ENCODE measurements around the gene ERBIN. TPM values are rescaled to one million over a fixed set of nuclear protein-coding genes. Genes with fewer than 3 reads are reported as not detected.

The ERBIN gene
- total and polyA plus RNA-seq, 2 of the 4 experiments (the other 2 are of a cell fraction) = 25.8 to 70.1 TPM

GRCh38 chr5:65907135-65907534 lies 19.2 kb upstream of the ERBIN start:
- BruUV-seq (replicated peaks) = no TSS peak
- no peak overlapping the region for H3K27ac ChIP-seq (ENCODE audit: insufficient read depth, low read length)
- no peak for TF ChIP-seq MAFK (IDR thresholded peaks at IDR 0.05; ENCODE audit: low read depth, low read length)
- no peak for TF ChIP-seq CHD1 (IDR thresholded peaks at IDR 0.05; ENCODE audit: low read depth, low read length)
- TF ChIP-seq CEBPB (IDR thresholded peaks at IDR 0.05; ENCODE audit: low read depth, low read length) = no peak
- TF ChIP-seq RFX5 (IDR thresholded peaks at IDR 0.05; ENCODE audit: low read depth, low read length) = no peak
- TF ChIP-seq MXI1 (IDR thresholded peaks at IDR 0.05; ENCODE audit: borderline replicate concordance, low read depth, low read length) = no peak
- no peak for TF ChIP-seq MAZ (IDR thresholded peaks at IDR 0.05; ENCODE audit: borderline replicate concordance, low read depth, low read length)
- no peak for TF ChIP-seq POLR2A (IDR thresholded peaks at IDR 0.05; ENCODE audit: low read depth, low read length)
- no peak for TF ChIP-seq CTCF (conservative IDR thresholded peaks at IDR 0.05; ENCODE audit: low read depth, low read length)
- TF ChIP-seq NFE2L2 (IDR thresholded peaks at IDR 0.05; ENCODE audit: low read depth, low read length) = no peak
- no peak for TF ChIP-seq BHLHE40 (IDR thresholded peaks at IDR 0.05; ENCODE audit: low read depth, low read length)
- no peak for TF ChIP-seq SMC3 (IDR thresholded peaks at IDR 0.05; ENCODE audit: low read depth, low read length)
- TF ChIP-seq FOS (IDR thresholded peaks at IDR 0.05; ENCODE audit: low read depth, low read length) = no peak
- no peak for TF ChIP-seq RCOR1 (IDR thresholded peaks at IDR 0.05; ENCODE audit: insufficient replicate concordance, low read length)
- no peak for TF ChIP-seq RAD21 (IDR thresholded peaks at IDR 0.05; ENCODE audit: low read length)
- no peak for TF ChIP-seq USF2 (IDR thresholded peaks at IDR 0.05; ENCODE audit: low read depth, low read length)
- no peak for TF ChIP-seq ELK1 (IDR thresholded peaks at IDR 0.05; ENCODE audit: borderline replicate concordance, low read depth, low read length)
- H3K56ac ChIP-seq (ENCODE audit: extremely low read depth, insufficient read depth, low read length) = no peak overlapping the region
- H2BK120ac ChIP-seq (ENCODE audit: low read depth, low read length) = no peak overlapping the region
- DNase-seq (no peak), ATAC-seq (ENCODE audit: low read depth) (no peak)
- in situ Hi-C loops (cut with MboI; ENCODE audit: low sequenced_read_pairs) = no loop called here
- H4K8ac ChIP-seq (ENCODE audit: low read depth in 2 of 2, low read length in 2 of 2) = no peak overlapping the region
- no peaks in the 10 kb centered on the region for H3K9me3 ChIP-seq (ENCODE audit: control insufficient read depth, insufficient read depth, low read length)
- H3K27me3 ChIP-seq (ENCODE audit: control insufficient read depth, insufficient read depth, low read length) = no peaks in the 10 kb centered on the region
- ChIA-PET POLR2A (ENCODE audit: unreplicated experiment) (no interaction called here), CTCF (interaction anchor here (1.5 kb wide), 1 partner anchor 10 kb away, joined by 4 read pairs; no protein-coding TSS in a partner anchor)
- H2AK9ac ChIP-seq (replicated peaks; ENCODE audit: low read depth, low read length, poor library complexity) = no peak overlapping the region
- H3K14ac ChIP-seq (replicated peaks; ENCODE audit: low read depth, low read length) = no peak overlapping the region
- intact Hi-C loops (cut with micrococcal nuclease) = no loop called here
- H3K79me1 ChIP-seq (ENCODE audit: low read depth in 1 of 2, low read length in 2 of 2) = no peaks in the 10 kb centered on the region
- H2BK20ac ChIP-seq (ENCODE audit: low read depth, low read length) = no peak overlapping the region
- H3K4me3 ChIP-seq (ENCODE audit: insufficient read depth, low read depth, low read length) = no peak overlapping the region
- WGBS, 2 experiments (ENCODE audit: extremely low coverage in 2 of 2, insufficient read length in 1 of 2) = no CpG with 5 or more reads among the region's 2 CpGs
- no peak overlapping the region for H3K4me2 ChIP-seq (ENCODE audit: low read depth, low read length)
- H2BK5ac ChIP-seq (ENCODE audit: low read depth, low read length, poor library complexity, severe bottlenecking) = no peak overlapping the region
- no peak overlapping the region for H3K18ac ChIP-seq (ENCODE audit: low read depth, low read length)
- dilution Hi-C loops (cut with HindIII; ENCODE audit: low sequenced_read_pairs, unreplicated experiment) = no loop called here
- H3K23ac ChIP-seq (ENCODE audit: low read depth, low read length) = no peak overlapping the region
- H4K20me1 ChIP-seq (ENCODE audit: insufficient read depth, low read length) = no peaks in the 10 kb centered on the region
- no peak overlapping the region for H3K9ac ChIP-seq (ENCODE audit: low read depth, low read length)
- H2BK15ac ChIP-seq (ENCODE audit: low read depth, low read length) = no peak overlapping the region
- H3K4me1 ChIP-seq (ENCODE audit: control insufficient read depth, insufficient read depth, low read length) = no peaks in the 10 kb centered on the region
- no peak overlapping the region for H3K4ac ChIP-seq (ENCODE audit: low read depth, low read length)
- no peak overlapping the region for H4K5ac ChIP-seq (ENCODE audit: low read depth, low read length)
- no peaks in the 10 kb centered on the region for H3K36me3 ChIP-seq (ENCODE audit: control insufficient read depth, insufficient read depth, low read length)
- no peak overlapping the region for H2AK5ac ChIP-seq (ENCODE audit: low read depth, low read length)
- H4K91ac ChIP-seq (ENCODE audit: insufficient read depth, low read depth, low read length) = no peak overlapping the region
- no peaks in the 10 kb centered on the region for H3K9me1 ChIP-seq (ENCODE audit: insufficient read depth, low read length)
- no peak overlapping the region for H2AFZ ChIP-seq (replicated peaks; ENCODE audit: low read length, poor library complexity)
